Type B pancreatic cell (in vitro differentiated cells): ENCODE data around the gene MTG2. TPM values are rescaled to one million over a fixed set of nuclear protein-coding genes. Genes with fewer than 3 reads are reported as not detected.

ENCODE experiments used
- DNase-seq: peaks from one replicate; pipeline ENCODE4 v3.0.0; 2021; ENCODE audit warnings: mixed read lengths; ENCODE audit not compliant: unreplicated experiment; ENCODE audit errors: extremely low spot score
- H3K27ac Mint-ChIP-seq: 2 replicates; pipeline ENCODE4 v1.8.0; 2021; ENCODE audit warnings: mild to moderate bottlenecking, mixed read lengths
- H3K27me3 Mint-ChIP-seq: 2 replicates; pipeline ENCODE4 v1.8.0; 2021; ENCODE audit warnings: mixed read lengths
- H3K36me3 Mint-ChIP-seq: 2 replicates; pipeline ENCODE4 v1.8.0; 2021; ENCODE audit warnings: mixed read lengths
- H3K4me1 Mint-ChIP-seq: one replicate; pipeline ENCODE4 v1.8.0; 2021; ENCODE audit warnings: mixed read lengths; ENCODE audit not compliant: unreplicated experiment
- H3K4me3 Mint-ChIP-seq: 2 replicates; pipeline ENCODE4 v1.8.0; 2021; ENCODE audit warnings: mild to moderate bottlenecking, mixed read lengths
- H3K9me3 Mint-ChIP-seq: 2 replicates; pipeline ENCODE4 v1.8.0; 2021; ENCODE audit warnings: mixed read lengths
- CTCF ChIP-seq: fragments of 200-600 bp; sonication (generic); conservative IDR thresholded peaks from 2 replicates; pipeline ENCODE4 v1.5.0; 2021; ENCODE audit warnings: antibody characterized with exemption, mild to moderate bottlenecking
- total RNA-seq: library from RNA; stranded (reverse); gene quantifications from 2 replicates; pipeline ENCODE4 v1.2.1, GENCODE V29; 2021; ENCODE audit warnings: low replicate concordance

Gene MTG2
- total RNA-seq, 1 donor from 2014 or later: 37.4 TPM

- H3K9me3 Mint-ChIP-seq: no peaks in the 10 kb centered on the region
- DNase-seq: no peak
- no peak for TF ChIP-seq CTCF
- H3K27me3 Mint-ChIP-seq: no peaks in the 10 kb centered on the region
- H3K36me3 Mint-ChIP-seq: no peaks in the 10 kb centered on the region
- peak overlapping the region; percentile 96 for H3K27ac Mint-ChIP-seq
- peaks cover 22% of the 10 kb centered on the region for H3K4me1 Mint-ChIP-seq
- peak overlapping the region; percentile 94 for H3K4me3 Mint-ChIP-seq
These were observed 1.0 kb upstream of the MTG2 start for GRCh38 chr20:62181808-62182207.

- DNase-seq: no peak
These were observed 756 bp downstream of the MTG2 start for GRCh38 chr20:62183426-62184142.

GRCh38 chr20:62186096-62186426, 3.2 kb downstream of the MTG2 start:
- Mint-ChIP-seq H3K27me3 (no peaks in the 10 kb centered on the region), H3K9me3 (no peaks in the 10 kb centered on the region), H3K4me3 (no peak overlapping the region), H3K4me1 (peaks cover 30% of the 10 kb centered on the region), H3K36me3 (peaks cover 4% of the 10 kb centered on the region), H3K27ac (no peak overlapping the region)
- TF ChIP-seq CTCF: no peak
- DNase-seq: no peak

More at GRCh38 chr20:62183426-62184142, 756 bp downstream of the MTG2 start:
- Mint-ChIP-seq H3K4me3 (peak overlapping the region; percentile 94), H3K4me1 (peaks cover 30% of the 10 kb centered on the region), H3K9me3 (no peaks in the 10 kb centered on the region), H3K36me3 (no peaks in the 10 kb centered on the region), H3K27ac (peak overlapping the region; percentile 96), H3K27me3 (no peaks in the 10 kb centered on the region)
- no peak for TF ChIP-seq CTCF

- Mint-ChIP-seq H3K4me1 (peaks cover 23% of the 10 kb centered on the region), H3K27me3 (no peaks in the 10 kb centered on the region)
These were observed 4.3 kb downstream of the MTG2 start for GRCh38 chr20:62186887-62187866.

More at GRCh38 chr20:62186887-62187866, 4.3 kb downstream of the MTG2 start:
- no peaks in the 10 kb centered on the region for H3K9me3 Mint-ChIP-seq
- H3K27ac Mint-ChIP-seq: peak overlapping the region; percentile 59
- peaks cover 4% of the 10 kb centered on the region for H3K36me3 Mint-ChIP-seq
- no peak for TF ChIP-seq CTCF
- DNase-seq: no peak
- peak overlapping the region; percentile 18 for H3K4me3 Mint-ChIP-seq
